Testis (tissue), 2 donors: Measurements from ENCODE around the gene HRK.

Experiments used
- CTCF ChIP-seq, 3 experiments: fragments of 450-650 bp in 2 of 3; fragments of 200-600 bp in 1 of 3; sonication (generic) in 1 of 3; IDR thresholded peaks; one replicate each; pipeline ENCODE4 v1.5.1; 2016 to 2019; ENCODE audit warnings: antibody characterized with exemption in 3 of 3, mild to moderate bottlenecking in 2 of 3, moderate library complexity in 1 of 3
- POLR2A ChIP-seq: fragments of 450-650 bp; IDR thresholded peaks from one replicate; pipeline ENCODE4 v1.6.1; 2017; ENCODE audit warnings: antibody characterized with exemption, mild to moderate bottlenecking, moderate library complexity

GRCh38 chr12:116906285-116906684, 25.0 kb upstream of the HRK start:
- TF ChIP-seq CTCF (IDR thresholded peaks at IDR 0.05): no peak
- TF ChIP-seq POLR2A: no peak
